MCF 10A (cell line): ENCODE results near the gene LMO7. TPM values are rescaled to one million over a fixed set of nuclear protein-coding genes. Genes with fewer than 3 reads are reported as not detected.

ENCODE experiments used
- BruUV-seq: library from RNA; stranded (reverse); fragments of 400-500 nt; replicated peaks from 2 replicates; lab custom pipeline; 2021; lab: Mats Ljungman, UMichigan
- CTCF ChIA-PET: fragments of 300-600 bp; sonication (Branson Sonifier 250); formaldehyde crosslinking; extraction: SDS; loops from one replicate; lab custom pipeline; 2021; ENCODE audit warnings: antibody characterized with exemption, inconsistent platforms; lab: Yijun Ruan, JAX
- POLR2A ChIA-PET: fragments of 300-600, 350-650 bp; sonication (Branson Sonifier 250); formaldehyde crosslinking; extraction: SDS; loops from one replicate; lab custom pipeline; 2020; ENCODE audit warnings: antibody characterized with exemption, inconsistent platforms; lab: Yijun Ruan, JAX
- DNase-seq: peaks from one replicate; pipeline ENCODE4 v3.0.0-alpha.2; 2018; ENCODE audit not compliant: unreplicated experiment
- H3K27ac Mint-ChIP-seq: one replicate; pipeline ENCODE4 v1.8.0; 2022; ENCODE audit warnings: mild to moderate bottlenecking, low read depth, mixed read lengths; ENCODE audit not compliant: unreplicated experiment
- H3K27me3 Mint-ChIP-seq: one replicate; pipeline ENCODE4 v1.8.0; 2022; ENCODE audit warnings: mixed read lengths; ENCODE audit not compliant: insufficient read depth, unreplicated experiment
- H3K36me3 Mint-ChIP-seq: one replicate; pipeline ENCODE4 v1.8.0; 2022; ENCODE audit warnings: mild to moderate bottlenecking, moderate library complexity, mixed read lengths; ENCODE audit not compliant: insufficient read depth, unreplicated experiment
- H3K4me1 Mint-ChIP-seq: one replicate; pipeline ENCODE4 v1.8.0; 2022; ENCODE audit warnings: mixed read lengths; ENCODE audit not compliant: insufficient read depth, unreplicated experiment
- H3K4me3 Mint-ChIP-seq: one replicate; pipeline ENCODE4 v1.8.0; 2022; ENCODE audit warnings: mild to moderate bottlenecking, moderate library complexity, mixed read lengths; ENCODE audit not compliant: unreplicated experiment
- H3K9me3 Mint-ChIP-seq: one replicate; pipeline ENCODE4 v1.8.0; 2022; ENCODE audit warnings: mixed read lengths; ENCODE audit not compliant: unreplicated experiment
- intact Hi-C: fragments of 100-400 bp; cut with micrococcal nuclease; formaldehyde crosslinking; loops from 2 replicates; pipeline ENCODE4 v1.14.1; 2022
- total RNA-seq: library from RNA; stranded (reverse); gene quantifications from 2 replicates; pipeline ENCODE4 v1.2.3, GENCODE V29; 2022
- TF ChIP-seq, protein P1 (sequence below): fragments of 200-600 bp; IDR thresholded peaks from one replicate; pipeline ENCODE4 v1.8.0; 2022; ENCODE audit warnings: antibody characterized with exemption, mild to moderate bottlenecking; ENCODE audit not compliant: unreplicated experiment

The LMO7 gene
- total RNA-seq, 1 experiment from 2014 or later = 30.8 TPM

DNA sequence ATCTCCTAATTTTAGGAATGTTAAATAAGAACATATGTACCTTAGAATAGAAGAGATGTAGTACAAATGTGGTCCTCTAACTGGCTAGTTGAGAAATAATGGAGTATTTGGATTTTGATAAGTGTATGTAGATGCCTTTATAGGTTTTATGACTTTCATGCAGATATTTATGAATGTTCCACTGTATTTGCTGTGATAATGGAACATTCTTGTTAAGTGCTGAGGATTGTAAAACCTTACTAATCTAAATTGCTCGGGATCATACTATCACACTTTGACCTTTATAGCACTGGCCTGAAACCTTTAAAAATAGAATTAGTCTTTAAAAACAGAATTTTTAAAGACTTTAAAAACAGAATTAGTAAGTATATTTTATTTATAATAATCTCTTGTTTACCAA, 135.1 kb downstream of the LMO7 start:
- H3K27ac Mint-ChIP-seq = peak overlapping the region; percentile 49
- no TSS peak for BruUV-seq
- TF ChIP-seq, protein P1, sequence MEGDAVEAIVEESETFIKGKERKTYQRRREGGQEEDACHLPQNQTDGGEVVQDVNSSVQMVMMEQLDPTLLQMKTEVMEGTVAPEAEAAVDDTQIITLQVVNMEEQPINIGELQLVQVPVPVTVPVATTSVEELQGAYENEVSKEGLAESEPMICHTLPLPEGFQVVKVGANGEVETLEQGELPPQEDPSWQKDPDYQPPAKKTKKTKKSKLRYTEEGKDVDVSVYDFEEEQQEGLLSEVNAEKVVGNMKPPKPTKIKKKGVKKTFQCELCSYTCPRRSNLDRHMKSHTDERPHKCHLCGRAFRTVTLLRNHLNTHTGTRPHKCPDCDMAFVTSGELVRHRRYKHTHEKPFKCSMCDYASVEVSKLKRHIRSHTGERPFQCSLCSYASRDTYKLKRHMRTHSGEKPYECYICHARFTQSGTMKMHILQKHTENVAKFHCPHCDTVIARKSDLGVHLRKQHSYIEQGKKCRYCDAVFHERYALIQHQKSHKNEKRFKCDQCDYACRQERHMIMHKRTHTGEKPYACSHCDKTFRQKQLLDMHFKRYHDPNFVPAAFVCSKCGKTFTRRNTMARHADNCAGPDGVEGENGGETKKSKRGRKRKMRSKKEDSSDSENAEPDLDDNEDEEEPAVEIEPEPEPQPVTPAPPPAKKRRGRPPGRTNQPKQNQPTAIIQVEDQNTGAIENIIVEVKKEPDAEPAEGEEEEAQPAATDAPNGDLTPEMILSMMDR = no peak
- H3K4me1 Mint-ChIP-seq = peaks cover 20% of the 10 kb centered on the region
- CTCF ChIA-PET = interaction anchor here (0.5 to 1.7 kb wide), 3 partner anchors 10 to 1642 kb away, joined by 3 to 11 read pairs (median 3); no protein-coding TSS in a partner anchor
- H3K4me3 Mint-ChIP-seq = no peak overlapping the region
- peaks cover 11% of the 10 kb centered on the region for H3K9me3 Mint-ChIP-seq
- peaks cover 21% of the 10 kb centered on the region for H3K36me3 Mint-ChIP-seq
- DNase-seq = no peak
- intact Hi-C loops = no loop called here
- H3K27me3 Mint-ChIP-seq = no peaks in the 10 kb centered on the region
- POLR2A ChIA-PET = interaction anchor here (0.6 to 1.9 kb wide), 5 partner anchors 10 to 94 kb away, joined by 3 to 22 read pairs (median 3); no protein-coding TSS in a partner anchor

DNA sequence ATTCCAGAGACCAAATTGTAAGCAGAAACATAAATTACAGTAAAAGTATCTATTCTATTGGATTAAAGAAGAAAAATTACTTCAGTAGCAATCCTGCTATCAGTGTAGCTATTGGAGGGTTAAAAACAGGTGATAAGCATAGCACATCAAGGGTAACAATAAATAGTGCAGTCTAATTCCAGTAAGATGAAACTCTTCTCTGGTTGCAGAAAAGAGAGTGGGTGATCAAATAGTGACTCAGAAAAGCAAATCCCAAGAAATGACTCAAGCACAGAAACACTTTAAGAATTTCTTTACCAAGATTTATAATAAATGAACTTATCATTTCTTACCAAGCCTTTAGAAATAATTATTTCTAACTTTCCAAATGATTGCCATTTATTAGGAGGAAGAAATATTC, 135.7 kb downstream of the LMO7 start:
- peaks cover 11% of the 10 kb centered on the region for H3K9me3 Mint-ChIP-seq
- H3K27ac Mint-ChIP-seq = peak overlapping the region; percentile 71
- H3K4me1 Mint-ChIP-seq = peaks cover 20% of the 10 kb centered on the region
- CTCF ChIA-PET = no interaction called here
- H3K4me3 Mint-ChIP-seq = no peak overlapping the region
- BruUV-seq = no TSS peak
- POLR2A ChIA-PET = interaction anchor here (0.7 to 1.1 kb wide), 2 partner anchors 11 to 12 kb away, joined by 3 read pairs; no protein-coding TSS in a partner anchor
- intact Hi-C loops = loop anchor here (2.0 kb wide), 1 partner anchor 67 kb away; no protein-coding TSS in a partner anchor
- H3K27me3 Mint-ChIP-seq = no peaks in the 10 kb centered on the region
- peak; percentile 65 for DNase-seq
- TF ChIP-seq, protein P1 = no peak
- H3K36me3 Mint-ChIP-seq = peaks cover 23% of the 10 kb centered on the region

DNA sequence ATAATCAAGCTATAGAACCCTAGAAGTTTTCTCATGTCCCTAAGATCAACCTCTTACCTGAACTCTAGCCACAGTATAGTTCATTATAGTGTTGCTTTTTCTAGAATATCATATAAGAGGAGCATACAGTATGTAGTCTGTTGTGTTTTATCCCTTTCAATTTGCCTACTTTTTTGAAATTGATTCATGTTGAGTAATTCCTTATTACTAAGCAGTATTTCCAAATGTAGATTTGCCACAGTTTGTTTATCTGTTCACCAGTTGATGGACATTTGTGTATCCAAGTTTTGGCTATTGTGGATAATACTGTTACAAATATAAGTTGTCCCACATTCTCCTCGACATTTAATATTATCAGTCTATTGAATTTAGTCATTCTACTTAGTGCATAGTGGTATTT, 138.0 kb downstream of the LMO7 start:
- POLR2A ChIA-PET = interaction anchor here (0.8 to 2.8 kb wide), 5 partner anchors 9 to 35 kb away, joined by 3 to 9 read pairs (median 5); no protein-coding TSS in a partner anchor
- Mint-ChIP-seq H3K9me3 (peaks cover 11% of the 10 kb centered on the region), H3K27me3 (no peaks in the 10 kb centered on the region), H3K4me3 (no peak overlapping the region), H3K27ac (no peak overlapping the region), H3K36me3 (peaks cover 16% of the 10 kb centered on the region), H3K4me1 (peaks cover 20% of the 10 kb centered on the region)
- CTCF ChIA-PET = interaction anchor here (1.5 to 2.3 kb wide), 2 partner anchors 10 to 78 kb away, joined by 5 to 10 read pairs; no protein-coding TSS in a partner anchor
- BruUV-seq = no TSS peak
- TF ChIP-seq, protein P1 = no peak
- intact Hi-C loops = no loop called here
- no peak for DNase-seq

DNA sequence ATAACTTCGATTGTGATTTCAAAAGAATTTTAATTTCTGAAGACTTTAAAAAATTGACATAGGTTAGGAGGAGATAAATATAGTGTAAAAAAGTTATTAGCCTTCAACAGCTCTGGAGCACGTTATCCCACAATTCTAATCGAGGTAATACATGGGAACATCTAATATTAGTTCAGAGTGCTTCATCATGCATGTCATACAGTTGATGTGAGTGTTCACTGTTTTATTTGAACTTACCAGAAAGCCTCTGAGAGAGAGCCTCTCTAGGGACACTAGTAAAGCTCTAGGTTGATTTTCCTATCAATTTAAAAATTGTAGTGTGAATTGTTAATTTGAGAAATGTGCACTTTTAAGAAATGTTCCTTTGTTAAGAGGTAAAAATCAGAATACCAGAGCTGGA, 140.4 kb downstream of the LMO7 start:
- Mint-ChIP-seq H3K4me1 (peaks cover 20% of the 10 kb centered on the region), H3K27ac (no peak overlapping the region), H3K4me3 (no peak overlapping the region), H3K27me3 (no peaks in the 10 kb centered on the region), H3K36me3 (peaks cover 9% of the 10 kb centered on the region), H3K9me3 (peaks cover 11% of the 10 kb centered on the region)
- TF ChIP-seq, protein P1 = no peak
- DNase-seq = no peak
- intact Hi-C loops = no loop called here
- POLR2A ChIA-PET = interaction anchor here (0.7 kb wide), 1 partner anchor 9 kb away, joined by 3 read pairs; no protein-coding TSS in a partner anchor
- CTCF ChIA-PET = interaction anchor here (0.6 to 1.7 kb wide), 5 partner anchors 72 to 195 kb away, joined by 3 to 5 read pairs (median 3); no protein-coding TSS in a partner anchor
- BruUV-seq = no TSS peak
